Stimulated activated memory B cell treated with anti-CD40 and anti-IgM and Interleukin-4, amounts not matched to agents 10 μg/mL and 1 μg/mL and 100 μg/mL, for 72 hours (primary cell): ENCODE results near the gene SLC16A3.

Experiments used
- ATAC-seq: fragments of 150-1000 bp; cut with Tn5 transposase; 2 replicates; pipeline ENCODE4 v1.10.0; 2021
- H3K27ac Mint-ChIP-seq: one replicate; pipeline ENCODE4 v1.8.0; 2022; ENCODE audit warnings: mild to moderate bottlenecking, mixed read lengths
- H3K27me3 Mint-ChIP-seq: one replicate; pipeline ENCODE4 v1.8.0; 2022; ENCODE audit warnings: mixed read lengths
- H3K36me3 Mint-ChIP-seq: one replicate; pipeline ENCODE4 v1.8.0; 2022; ENCODE audit warnings: mixed read lengths
- H3K4me1 Mint-ChIP-seq: one replicate; pipeline ENCODE4 v1.8.0; 2022; ENCODE audit warnings: mixed read lengths
- H3K4me3 Mint-ChIP-seq: one replicate; pipeline ENCODE4 v1.8.0; 2022; ENCODE audit warnings: mild to moderate bottlenecking, moderate library complexity, mixed read lengths
- H3K9me3 Mint-ChIP-seq: one replicate; pipeline ENCODE4 v1.8.0; 2022; ENCODE audit warnings: mixed read lengths

SLC16A3 gene

GRCh38 chr17:82235775-82236141 lies 6.9 kb downstream of the SLC16A3 start:
- Mint-ChIP-seq H3K27ac (peak overlapping the region; percentile 52), H3K4me1 (peaks cover 72% of the 10 kb centered on the region), H3K9me3 (no peaks in the 10 kb centered on the region), H3K4me3 (no peak overlapping the region), H3K36me3 (peaks cover 11% of the 10 kb centered on the region), H3K27me3 (no peaks in the 10 kb centered on the region)
- ATAC-seq = no peak

DNA sequence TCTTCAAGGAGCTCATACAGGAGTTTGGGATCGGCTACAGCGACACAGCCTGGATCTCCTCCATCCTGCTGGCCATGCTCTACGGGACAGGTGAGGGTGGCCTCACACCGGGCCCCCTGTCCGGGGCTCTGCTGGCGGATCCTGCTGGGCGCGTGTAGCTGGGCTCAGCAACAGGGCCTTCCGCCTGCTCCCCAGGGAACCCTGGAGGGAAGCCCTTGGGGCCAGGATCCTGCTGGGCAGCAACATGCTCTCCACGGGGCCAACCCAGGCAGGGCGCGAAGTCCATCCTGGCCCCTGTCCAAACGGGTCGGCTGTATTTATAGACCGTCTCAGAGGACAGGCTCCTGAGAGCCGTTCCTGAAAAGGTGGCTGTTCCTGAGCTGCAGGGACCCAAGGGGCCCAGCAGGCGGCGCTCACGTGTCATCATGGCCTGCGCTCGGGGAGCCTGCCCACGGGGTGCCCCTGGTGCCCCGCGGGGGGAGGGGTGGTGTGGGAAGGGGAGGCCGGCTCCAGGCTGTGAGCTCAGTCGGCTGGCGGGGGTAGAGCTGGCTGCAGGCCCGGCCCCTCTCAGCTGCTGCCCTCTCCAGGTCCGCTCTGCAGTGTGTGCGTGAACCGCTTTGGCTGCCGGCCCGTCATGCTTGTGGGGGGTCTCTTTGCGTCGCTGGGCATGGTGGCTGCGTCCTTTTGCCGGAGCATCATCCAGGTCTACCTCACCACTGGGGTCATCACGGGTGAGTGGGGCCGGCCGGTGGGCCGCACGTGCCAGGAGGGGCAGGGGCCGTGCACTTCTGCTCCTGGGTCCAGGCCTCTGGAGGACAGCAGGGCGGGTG lies 7.5 kb downstream of the SLC16A3 start:
- H3K36me3 Mint-ChIP-seq = peaks cover 11% of the 10 kb centered on the region
- peaks cover 78% of the 10 kb centered on the region for H3K4me1 Mint-ChIP-seq
- H3K9me3 Mint-ChIP-seq = no peaks in the 10 kb centered on the region
- peak overlapping the region; percentile 52 for H3K27ac Mint-ChIP-seq
- no peaks in the 10 kb centered on the region for H3K27me3 Mint-ChIP-seq
- H3K4me3 Mint-ChIP-seq = no peak overlapping the region
- ATAC-seq = no peak

GRCh38 chr17:82237083-82237745 lies 8.4 kb downstream of the SLC16A3 start:
- H3K27me3 Mint-ChIP-seq = no peaks in the 10 kb centered on the region
- H3K27ac Mint-ChIP-seq = peak overlapping the region; percentile 73
- ATAC-seq = no peak
- peaks cover 11% of the 10 kb centered on the region for H3K36me3 Mint-ChIP-seq
- peaks cover 83% of the 10 kb centered on the region for H3K4me1 Mint-ChIP-seq
- no peaks in the 10 kb centered on the region for H3K9me3 Mint-ChIP-seq
- no peak overlapping the region for H3K4me3 Mint-ChIP-seq

DNA sequence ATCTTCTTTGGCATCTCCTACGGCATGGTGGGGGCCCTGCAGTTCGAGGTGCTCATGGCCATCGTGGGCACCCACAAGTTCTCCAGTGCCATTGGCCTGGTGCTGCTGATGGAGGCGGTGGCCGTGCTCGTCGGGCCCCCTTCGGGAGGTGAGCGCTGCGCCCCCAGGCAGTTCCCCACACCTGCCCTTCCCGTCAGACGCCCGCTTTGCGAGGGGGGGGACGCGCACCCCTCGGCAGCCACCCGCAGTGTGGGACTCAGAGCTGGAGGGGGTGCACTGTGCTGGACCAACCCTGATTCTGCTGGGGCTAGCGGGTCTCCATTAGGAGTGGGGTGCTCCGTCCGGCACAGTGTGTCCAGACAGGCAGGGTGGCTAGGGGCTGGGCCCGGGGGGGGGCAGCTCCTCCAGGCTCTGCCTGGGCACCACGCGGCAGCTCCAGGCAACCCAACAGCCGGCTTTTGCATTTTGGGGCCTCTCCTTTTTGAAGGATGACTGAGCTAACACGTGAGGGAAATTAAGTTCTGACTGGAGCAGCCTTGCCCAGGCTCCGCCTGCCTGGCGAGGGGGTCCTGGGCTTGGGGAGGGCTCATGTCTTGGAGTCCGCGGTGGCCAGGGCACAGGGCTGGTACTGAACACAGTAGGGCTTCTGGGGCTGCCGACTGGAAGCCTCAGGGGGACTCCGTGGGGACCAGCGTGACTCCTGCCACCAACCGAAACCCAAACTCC lies 9.1 kb downstream of the SLC16A3 start:
- no peak for ATAC-seq

DNA sequence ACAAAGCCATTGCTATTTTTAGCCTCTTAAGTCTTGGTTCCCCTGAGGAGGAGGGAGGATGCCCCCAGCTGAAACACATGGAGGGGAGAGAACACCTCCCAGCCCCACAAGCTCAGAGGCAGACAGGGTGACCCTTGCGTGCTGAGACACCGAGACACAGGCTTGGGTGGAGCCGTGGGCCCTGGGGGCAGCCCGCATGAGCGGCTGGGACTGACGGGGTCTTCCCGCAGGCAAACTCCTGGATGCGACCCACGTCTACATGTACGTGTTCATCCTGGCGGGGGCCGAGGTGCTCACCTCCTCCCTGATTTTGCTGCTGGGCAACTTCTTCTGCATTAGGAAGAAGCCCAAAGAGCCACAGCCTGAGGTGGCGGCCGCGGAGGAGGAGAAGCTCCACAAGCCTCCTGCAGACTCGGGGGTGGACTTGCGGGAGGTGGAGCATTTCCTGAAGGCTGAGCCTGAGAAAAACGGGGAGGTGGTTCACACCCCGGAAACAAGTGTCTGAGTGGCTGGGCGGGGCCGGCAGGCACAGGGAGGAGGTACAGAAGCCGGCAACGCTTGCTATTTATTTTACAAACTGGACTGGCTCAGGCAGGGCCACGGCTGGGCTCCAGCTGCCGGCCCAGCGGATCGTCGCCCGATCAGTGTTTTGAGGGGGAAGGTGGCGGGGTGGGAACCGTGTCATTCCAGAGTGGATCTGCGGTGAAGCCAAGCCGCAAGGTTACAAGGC lies 9.8 kb downstream of the SLC16A3 start:
- Mint-ChIP-seq H3K27ac (peak overlapping the region; percentile 73), H3K9me3 (no peaks in the 10 kb centered on the region), H3K27me3 (no peaks in the 10 kb centered on the region), H3K4me1 (peaks cover 79% of the 10 kb centered on the region), H3K36me3 (peaks cover 12% of the 10 kb centered on the region), H3K4me3 (peak overlapping the region; percentile 66)
- ATAC-seq = peak; percentile 60

More for the DNA sequence above, 9.1 kb downstream of the SLC16A3 start:
- H3K27ac Mint-ChIP-seq = peak overlapping the region; percentile 73
- peaks cover 11% of the 10 kb centered on the region for H3K36me3 Mint-ChIP-seq
- peaks cover 86% of the 10 kb centered on the region for H3K4me1 Mint-ChIP-seq
- no peaks in the 10 kb centered on the region for H3K27me3 Mint-ChIP-seq
- H3K4me3 Mint-ChIP-seq = no peak overlapping the region
- no peaks in the 10 kb centered on the region for H3K9me3 Mint-ChIP-seq

GRCh38 chr17:82239401-82239925 lies 10.6 kb downstream of the SLC16A3 start:
- no peaks in the 10 kb centered on the region for H3K27me3 Mint-ChIP-seq
- peaks cover 20% of the 10 kb centered on the region for H3K36me3 Mint-ChIP-seq

DNA sequence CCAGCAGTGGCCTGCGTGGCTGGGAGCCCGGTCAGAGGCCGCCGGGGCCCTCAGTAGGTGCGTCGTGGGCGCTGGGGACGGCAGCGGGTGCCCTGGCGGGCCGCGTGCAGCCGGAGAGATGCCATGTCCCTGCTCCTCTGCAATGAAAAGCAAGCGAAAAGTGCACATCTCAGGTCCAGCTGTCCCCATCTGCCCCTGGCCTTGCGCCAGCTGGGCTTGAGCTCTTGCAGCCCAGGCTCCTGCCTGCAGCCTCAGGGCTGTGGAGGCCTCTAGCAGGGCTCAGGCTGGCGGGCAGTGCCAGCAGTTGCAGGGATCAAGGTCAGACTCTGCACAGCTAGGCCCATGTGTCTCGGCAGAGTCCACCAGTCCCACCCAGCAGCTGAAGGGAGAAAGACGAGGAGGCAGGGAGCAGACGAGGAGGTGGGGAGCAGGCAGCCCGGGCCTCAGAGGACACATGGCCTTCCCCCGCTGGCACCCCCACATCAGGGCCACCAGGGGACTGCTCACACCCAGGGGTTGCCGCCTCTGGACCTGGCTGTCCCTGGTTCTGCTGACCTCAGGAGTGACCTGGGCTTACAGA lies 11.2 kb downstream of the SLC16A3 start:
- ATAC-seq = no peak
- Mint-ChIP-seq H3K4me1 (peaks cover 74% of the 10 kb centered on the region), H3K27ac (peak overlapping the region; percentile 73), H3K36me3 (peaks cover 25% of the 10 kb centered on the region), H3K27me3 (no peaks in the 10 kb centered on the region), H3K4me3 (no peak overlapping the region), H3K9me3 (no peaks in the 10 kb centered on the region)

More at GRCh38 chr17:82239401-82239925, 10.6 kb downstream of the SLC16A3 start:
- H3K4me3 Mint-ChIP-seq = no peak overlapping the region
- no peaks in the 10 kb centered on the region for H3K9me3 Mint-ChIP-seq
- peaks cover 79% of the 10 kb centered on the region for H3K4me1 Mint-ChIP-seq
- no peak for ATAC-seq
- H3K27ac Mint-ChIP-seq = peak overlapping the region; percentile 73

GRCh38 chr17:82240506-82241182 lies 11.8 kb downstream of the SLC16A3 start:
- H3K27ac Mint-ChIP-seq = peak overlapping the region; percentile 73
- H3K4me1 Mint-ChIP-seq = peaks cover 71% of the 10 kb centered on the region
- peaks cover 32% of the 10 kb centered on the region for H3K36me3 Mint-ChIP-seq
- ATAC-seq = no peak
- no peaks in the 10 kb centered on the region for H3K9me3 Mint-ChIP-seq
- H3K4me3 Mint-ChIP-seq = no peak overlapping the region
- no peaks in the 10 kb centered on the region for H3K27me3 Mint-ChIP-seq

GRCh38 chr17:82241183-82241925 lies 12.5 kb downstream of the SLC16A3 start:
- peak; percentile 22 for ATAC-seq
- Mint-ChIP-seq H3K27ac (peak overlapping the region; percentile 73), H3K4me3 (peak overlapping the region; percentile 19), H3K27me3 (no peaks in the 10 kb centered on the region), H3K9me3 (no peaks in the 10 kb centered on the region), H3K36me3 (peaks cover 37% of the 10 kb centered on the region), H3K4me1 (peaks cover 67% of the 10 kb centered on the region)

- Mint-ChIP-seq H3K27me3 (no peaks in the 10 kb centered on the region), H3K9me3 (no peaks in the 10 kb centered on the region), H3K27ac (peak overlapping the region; percentile 73), H3K36me3 (peaks cover 44% of the 10 kb centered on the region), H3K4me1 (peaks cover 74% of the 10 kb centered on the region), H3K4me3 (no peak overlapping the region)
- no peak for ATAC-seq
These were observed 13.3 kb downstream of the SLC16A3 start for GRCh38 chr17:82241926-82242697.

DNA sequence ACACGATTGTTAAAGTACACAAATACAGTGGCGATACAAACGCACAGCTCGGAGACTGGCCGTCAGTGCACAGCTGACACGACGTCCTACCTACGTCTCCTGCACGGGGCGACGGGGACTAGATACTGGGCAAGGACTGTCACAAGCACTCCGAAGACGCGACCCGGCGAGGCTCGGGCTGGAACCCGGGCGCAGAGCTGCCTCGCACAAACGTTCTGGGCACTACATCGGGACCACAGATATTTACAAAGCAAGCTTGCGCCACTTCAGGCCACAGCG lies 13.8 kb downstream of the SLC16A3 start:
- Mint-ChIP-seq H3K27me3 (no peaks in the 10 kb centered on the region), H3K4me3 (no peak overlapping the region), H3K27ac (peak overlapping the region; percentile 73), H3K4me1 (peaks cover 74% of the 10 kb centered on the region), H3K9me3 (no peaks in the 10 kb centered on the region), H3K36me3 (peaks cover 46% of the 10 kb centered on the region)
- no peak for ATAC-seq

DNA sequence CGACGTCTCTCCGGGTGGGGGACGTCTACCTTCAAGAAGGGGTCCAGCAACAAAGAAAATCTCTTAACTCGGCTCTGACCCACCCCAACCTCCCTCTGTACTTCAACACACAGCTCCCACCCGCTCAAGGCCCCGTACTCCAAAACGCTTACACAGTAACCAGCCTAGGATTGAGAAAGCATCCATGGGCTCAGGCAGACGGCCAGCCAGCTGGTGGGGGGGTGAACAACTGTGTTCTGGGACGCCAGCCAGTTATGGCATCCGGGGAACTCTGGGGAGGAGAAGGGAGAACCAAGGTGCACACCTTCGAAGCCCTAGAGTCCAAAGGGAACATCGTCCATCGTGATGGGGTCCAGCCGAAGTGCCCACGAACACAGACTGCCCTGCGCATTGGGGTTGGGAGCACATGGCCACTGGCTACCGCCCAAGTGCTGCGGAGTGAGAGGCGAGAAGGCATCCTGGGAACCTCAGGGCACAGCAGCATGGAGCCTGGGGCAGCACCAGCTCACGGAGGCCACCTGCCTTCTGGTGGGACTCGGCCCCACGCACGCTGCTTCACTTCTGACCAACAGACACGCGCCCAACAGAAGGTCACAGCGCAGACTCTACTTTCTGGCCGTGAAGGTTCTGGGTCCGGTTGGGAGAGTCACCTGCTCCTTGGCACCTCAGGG lies 14.3 kb downstream of the SLC16A3 start:
- peaks cover 74% of the 10 kb centered on the region for H3K4me1 Mint-ChIP-seq
- H3K27me3 Mint-ChIP-seq = no peaks in the 10 kb centered on the region
- H3K36me3 Mint-ChIP-seq = peaks cover 49% of the 10 kb centered on the region
- peak overlapping the region; percentile 73 for H3K27ac Mint-ChIP-seq
- ATAC-seq = no peak
- H3K4me3 Mint-ChIP-seq = no peak overlapping the region
- no peaks in the 10 kb centered on the region for H3K9me3 Mint-ChIP-seq
